DND-41 (cell line): ENCODE measurements around the gene GNAS-AS1.

Experiments used
- ATAC-seq: fragments of 200-7000 bp; cut with Tn5 transposase; 3 replicates; pipeline ENCODE4 v1.9.1; 2021; ENCODE audit warnings: low read depth; ENCODE audit not compliant: insufficient read depth
- DNase-seq: peaks from one replicate; pipeline ENCODE4 v3.0.0-alpha.2; 2020
- H2AFZ ChIP-seq: 2 replicates; pipeline ENCODE4 v1.6.0; 2012; ENCODE audit warnings: low read depth, low read length
- H3K27ac ChIP-seq: 2 replicates; pipeline ENCODE4 v1.5.1; 2012; ENCODE audit warnings: low read length, inconsistent platforms
- H3K27me3 ChIP-seq: fragments of 200-600 bp; sonication (generic); 2 replicates; pipeline ENCODE4 v1.6.0; 2012; ENCODE audit warnings: low read length, mild to moderate bottlenecking, inconsistent platforms; ENCODE audit not compliant: insufficient read depth, poor library complexity
- H3K36me3 ChIP-seq: 2 replicates; pipeline ENCODE4 v1.5.1; 2012; ENCODE audit warnings: low read length, inconsistent platforms; ENCODE audit not compliant: insufficient read depth
- H3K4me1 ChIP-seq: 2 replicates; pipeline ENCODE4 v1.5.1; 2012; ENCODE audit warnings: mild to moderate bottlenecking, low read length; ENCODE audit not compliant: insufficient read depth
- H3K4me2 ChIP-seq: 2 replicates; pipeline ENCODE4 v1.6.0; 2012; ENCODE audit warnings: mild to moderate bottlenecking, moderate library complexity, low read length, inconsistent platforms; ENCODE audit not compliant: insufficient read depth
- H3K4me3 ChIP-seq, 2 experiments: fragments of 200-600 bp in 1 of 2; shearing (Covaris generic) in 1 of 2; 2 replicates each; pipeline ENCODE4 v1.5.1; 2012 to 2016; ENCODE audit warnings: inconsistent platforms in 2 of 2, low read length in 2 of 2, mild to moderate bottlenecking in 2 of 2, low read depth in 1 of 2, moderate library complexity in 1 of 2
- H3K79me2 ChIP-seq: 2 replicates; pipeline ENCODE4 v1.6.0; 2012; ENCODE audit warnings: low read length, inconsistent platforms; ENCODE audit not compliant: insufficient read depth
- H3K9ac ChIP-seq: 2 replicates; pipeline ENCODE4 v1.6.0; 2012; ENCODE audit warnings: low read depth, mild to moderate bottlenecking, inconsistent platforms, low read length, moderate library complexity
- H3K9me3 ChIP-seq: 2 replicates; pipeline ENCODE4 v1.5.1; 2012; ENCODE audit warnings: low read length, moderate library complexity, mild to moderate bottlenecking, inconsistent platforms; ENCODE audit not compliant: insufficient read depth, severe bottlenecking
- H4K20me1 ChIP-seq: 2 replicates; pipeline ENCODE4 v1.6.0; 2012; ENCODE audit warnings: low read length; ENCODE audit not compliant: insufficient read depth
- EZH2 ChIP-seq: IDR thresholded peaks from 3 replicates; pipeline ENCODE4 v1.6.1; 2012; ENCODE audit warnings: borderline replicate concordance, low read depth, mild to moderate bottlenecking, moderate library complexity, low read length, inconsistent platforms; ENCODE audit not compliant: severe bottlenecking
- TF ChIP-seq, protein P1 (sequence below): IDR thresholded peaks from 2 replicates; pipeline ENCODE4 v1.5.1; 2012; ENCODE audit warnings: borderline replicate concordance, low read length, moderate library complexity, mild to moderate bottlenecking; ENCODE audit not compliant: poor library complexity, severe bottlenecking; ENCODE audit errors: extremely low read depth

Gene GNAS-AS1

DNA sequence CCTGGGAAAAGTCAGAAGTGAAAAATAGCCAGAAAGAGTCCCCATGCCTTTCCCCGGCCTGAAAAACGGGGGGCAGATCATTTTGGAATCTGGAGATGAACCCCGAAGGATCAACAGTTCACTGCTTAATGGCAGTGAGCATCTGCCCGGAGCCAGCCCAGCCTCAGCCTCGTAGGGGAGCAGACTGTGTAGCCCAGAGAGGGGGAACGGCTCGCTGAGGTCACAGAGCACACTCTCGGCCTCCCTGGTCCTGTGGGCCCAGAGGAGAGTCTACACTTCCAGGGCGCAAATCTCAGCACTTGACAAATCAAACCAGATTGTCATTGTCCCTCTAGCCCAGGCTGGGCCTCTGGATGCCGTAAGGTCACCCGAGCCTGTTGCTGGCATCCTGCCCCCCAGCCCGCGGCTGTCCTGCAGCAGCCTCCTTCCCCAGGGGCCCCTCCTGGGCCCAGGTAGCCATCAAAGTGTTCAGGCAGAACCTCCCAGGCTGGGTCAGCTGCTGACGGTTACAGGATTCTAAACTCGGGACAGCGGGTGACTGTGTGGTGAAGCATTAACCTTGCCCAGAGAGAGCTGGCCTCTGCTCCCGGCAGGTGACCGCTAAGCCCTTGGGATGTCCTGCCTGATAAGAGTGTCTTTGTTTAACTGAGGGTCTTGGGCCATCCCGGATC lies 56.1 kb downstream of the GNAS-AS1 start:
- Histone ChIP-seq H3K4me1 (no peaks in the 10 kb centered on the region), H2AFZ (no peak overlapping the region), H3K36me3 (no peaks in the 10 kb centered on the region), H4K20me1 (no peaks in the 10 kb centered on the region; the same call in 1 of the 2 replicates), H3K4me3 (no peak overlapping the region), H3K27ac (no peak overlapping the region), H3K79me2 (no peaks in the 10 kb centered on the region), H3K27me3 (peaks cover 15% of the 10 kb centered on the region), H3K9ac (no peak overlapping the region), H3K9me3 (no peaks in the 10 kb centered on the region), H3K4me2 (no peak overlapping the region)
- ATAC-seq (no peak), DNase-seq (no peak)
- no peak for TF ChIP-seq EZH2
- TF ChIP-seq, protein P1, sequence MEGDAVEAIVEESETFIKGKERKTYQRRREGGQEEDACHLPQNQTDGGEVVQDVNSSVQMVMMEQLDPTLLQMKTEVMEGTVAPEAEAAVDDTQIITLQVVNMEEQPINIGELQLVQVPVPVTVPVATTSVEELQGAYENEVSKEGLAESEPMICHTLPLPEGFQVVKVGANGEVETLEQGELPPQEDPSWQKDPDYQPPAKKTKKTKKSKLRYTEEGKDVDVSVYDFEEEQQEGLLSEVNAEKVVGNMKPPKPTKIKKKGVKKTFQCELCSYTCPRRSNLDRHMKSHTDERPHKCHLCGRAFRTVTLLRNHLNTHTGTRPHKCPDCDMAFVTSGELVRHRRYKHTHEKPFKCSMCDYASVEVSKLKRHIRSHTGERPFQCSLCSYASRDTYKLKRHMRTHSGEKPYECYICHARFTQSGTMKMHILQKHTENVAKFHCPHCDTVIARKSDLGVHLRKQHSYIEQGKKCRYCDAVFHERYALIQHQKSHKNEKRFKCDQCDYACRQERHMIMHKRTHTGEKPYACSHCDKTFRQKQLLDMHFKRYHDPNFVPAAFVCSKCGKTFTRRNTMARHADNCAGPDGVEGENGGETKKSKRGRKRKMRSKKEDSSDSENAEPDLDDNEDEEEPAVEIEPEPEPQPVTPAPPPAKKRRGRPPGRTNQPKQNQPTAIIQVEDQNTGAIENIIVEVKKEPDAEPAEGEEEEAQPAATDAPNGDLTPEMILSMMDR = no peak

DNA sequence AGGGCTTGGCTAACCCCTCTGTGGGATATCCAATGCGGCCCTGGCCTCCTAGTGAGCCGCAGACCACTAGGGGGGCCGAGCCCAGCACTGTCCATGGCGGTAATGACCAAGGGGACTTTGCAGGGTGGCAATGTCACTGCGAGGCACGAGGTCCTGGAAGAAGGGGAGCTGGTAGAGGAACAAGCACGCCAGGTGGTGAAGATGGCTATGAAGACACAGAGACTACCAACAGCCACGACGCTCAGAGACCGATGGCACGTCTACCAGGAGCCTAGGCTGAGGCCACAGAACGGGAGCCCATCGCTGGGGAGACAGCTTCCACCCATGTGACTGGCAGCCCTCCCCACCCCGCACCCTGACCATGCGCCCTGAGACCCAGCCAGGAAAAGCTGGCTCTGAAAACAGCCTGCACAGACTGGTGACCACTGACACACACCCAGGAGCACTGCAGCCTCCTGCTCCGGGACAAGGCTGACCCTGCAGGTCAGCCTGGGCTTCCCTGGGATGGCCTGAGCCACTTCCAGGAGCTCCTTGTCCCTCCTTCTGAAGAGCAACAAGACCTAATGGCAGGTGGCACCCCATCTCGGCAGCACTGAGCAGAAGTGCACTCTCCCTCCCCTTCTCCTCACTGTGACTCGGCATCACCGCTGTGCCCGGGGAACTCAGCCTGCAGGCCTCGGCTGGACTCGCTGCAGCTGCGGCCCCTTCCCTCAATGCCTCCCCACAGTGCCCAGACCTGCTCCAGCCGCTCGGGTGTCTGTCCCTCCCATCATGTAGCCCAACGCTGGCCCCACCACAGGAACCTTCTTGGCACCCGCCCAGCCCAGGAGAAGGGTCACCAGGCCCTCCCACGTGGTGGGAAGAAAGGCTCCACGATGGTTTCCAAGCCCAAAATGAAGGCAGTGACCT lies 56.9 kb downstream of the GNAS-AS1 start:
- TF ChIP-seq EZH2 = no peak
- TF ChIP-seq, protein P1 = no peak
- no peak overlapping the region for H3K4me3 ChIP-seq
- no peak overlapping the region for H3K27ac ChIP-seq
- H2AFZ ChIP-seq = no peak overlapping the region
- H3K79me2 ChIP-seq = no peaks in the 10 kb centered on the region
- no peaks in the 10 kb centered on the region for H3K36me3 ChIP-seq
- H3K9me3 ChIP-seq = no peaks in the 10 kb centered on the region
- H3K9ac ChIP-seq = no peak overlapping the region
- H4K20me1 ChIP-seq = no peaks in the 10 kb centered on the region; the same call in 1 of the 2 replicates
- ATAC-seq (no peak), DNase-seq (no peak)
- H3K27me3 ChIP-seq = peaks cover 19% of the 10 kb centered on the region
- no peak overlapping the region for H3K4me2 ChIP-seq
- H3K4me1 ChIP-seq = no peaks in the 10 kb centered on the region

DNA sequence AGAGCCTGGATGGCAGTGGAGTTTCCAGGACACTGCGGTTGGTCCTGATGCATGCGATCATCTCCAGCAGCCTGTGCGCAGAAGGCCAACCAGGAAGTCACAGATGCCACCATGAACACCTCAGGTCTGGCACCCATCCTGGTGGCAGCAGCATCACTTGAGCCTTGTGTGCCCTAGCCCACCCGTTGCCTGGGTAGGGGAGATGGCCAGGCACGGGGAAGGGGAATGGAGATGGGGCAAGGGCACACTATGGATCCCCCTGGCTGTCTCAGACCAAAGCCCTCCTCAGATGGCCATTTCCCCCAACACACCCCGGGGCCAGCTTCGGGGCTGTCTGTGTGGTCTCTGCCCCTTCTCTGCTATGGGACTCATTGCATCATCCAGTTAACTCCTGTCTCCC lies 58.3 kb downstream of the GNAS-AS1 start:
- Histone ChIP-seq H3K79me2 (no peaks in the 10 kb centered on the region), H3K9ac (no peak overlapping the region), H3K27ac (no peak overlapping the region), H3K9me3 (no peaks in the 10 kb centered on the region), H3K4me1 (no peaks in the 10 kb centered on the region), H3K4me2 (no peak overlapping the region), H2AFZ (no peak overlapping the region), H4K20me1 (no peaks in the 10 kb centered on the region; the same call in 1 of the 2 replicates), H3K36me3 (no peaks in the 10 kb centered on the region), H3K4me3 (no peak overlapping the region), H3K27me3 (peaks cover 29% of the 10 kb centered on the region)
- DNase-seq (no peak), ATAC-seq (no peak)
- no peak for TF ChIP-seq EZH2
- TF ChIP-seq, protein P1 = no peak
